ENCODE data around the gene TEX54. TPM values are rescaled to one million over a fixed set of nuclear protein-coding genes. Genes with fewer than 3 reads are reported as not detected.

Gene TEX54
- total RNA-seq, 2 experiments from 2014 or later: not detected

- Mint-ChIP-seq H3K36me3 (peaks cover 29% of the 10 kb centered on the region), H3K9me3 (ENCODE audit: low read depth) (no peaks in the 10 kb centered on the region), H3K27ac (peak within 1 kb of the TSS; percentile 97), H3K27me3 (no peaks in the 10 kb centered on the region), H3K4me3 (peak within 1 kb of the TSS; percentile 95), H3K4me1 (peaks cover 45% of the 10 kb centered on the region)
- CTCF ChIA-PET: interaction anchor here (0.6 to 8.5 kb wide), 50 partner anchors 7 to 1439 kb away, joined by 3 to 242 read pairs (median 8); partner anchors contain the start of genes B3GAT3, EML3, GANAB and GNG3
- DNase-seq (peak; percentile 99), ATAC-seq (peak; percentile 71)
These were observed 45.5 kb downstream of the TEX54 start, which contains the start of gene TMEM179B for GRCh38 chr11:62787005-62787759. TSS of gene TMEM179B (plus strand) at chr11:62787402. CDS start at chr11:62787432, 30 bp downstream.

GRCh38 chr11:62786318-62787004 lies 46.2 kb downstream of the TEX54 start:
- Mint-ChIP-seq H3K27me3 (no peaks in the 10 kb centered on the region), H3K4me3 (peak overlapping the region; percentile 81), H3K4me1 (peaks cover 41% of the 10 kb centered on the region), H3K27ac (peak overlapping the region; percentile 89), H3K9me3 (ENCODE audit: low read depth) (no peaks in the 10 kb centered on the region), H3K36me3 (peaks cover 25% of the 10 kb centered on the region)
- CTCF ChIA-PET: interaction anchor here (0.6 to 8.5 kb wide), 52 partner anchors 8 to 1440 kb away, joined by 3 to 242 read pairs (median 6); partner anchors contain the start of genes B3GAT3, EML3, GANAB and GNG3
- ATAC-seq (peak; percentile 73), DNase-seq (peak; percentile 92)

- CTCF ChIA-PET: interaction anchor here (8.5 kb wide), 1 partner anchor 15 kb away, joined by 242 read pairs; the partner anchor contains the start of genes POLR2G and TAF6L
- no peaks in the 10 kb centered on the region for H3K9me3 Mint-ChIP-seq (ENCODE audit: low read depth)
- no peaks in the 10 kb centered on the region for H3K27me3 Mint-ChIP-seq
These were observed 49.9 kb downstream of the TEX54 start for GRCh38 chr11:62782753-62783152.

More at GRCh38 chr11:62782753-62783152, 49.9 kb downstream of the TEX54 start:
- ATAC-seq (no peak), DNase-seq (no peak)
- peaks cover 15% of the 10 kb centered on the region for H3K4me1 Mint-ChIP-seq
- no peak overlapping the region for H3K4me3 Mint-ChIP-seq
- H3K27ac Mint-ChIP-seq: peak overlapping the region; percentile 12
- H3K36me3 Mint-ChIP-seq: peaks cover 8% of the 10 kb centered on the region

Small RNA genes within 50 kb of the gene (microRNA-seq; reads per million reads assigned to microRNA genes)
- gene MIR6514 (3.0 reads per million), gene MIR6748 (not detected)

Other genes starting within 250 kb of the TEX54 start
- 10 to 100 TPM; 24.7 to 29.6 TPM for gene TUT1, start 241.3 kb downstream of the TEX54 start, total RNA-seq
- 100 to 1,000 TPM; 245 to 264 TPM for gene MTA2, start 231.0 kb downstream of the TEX54 start, total RNA-seq
- 100 to 1,000 TPM; 132 to 133 TPM for gene EML3, start 220.1 kb downstream of the TEX54 start, total RNA-seq
- 1 to 10 TPM; 1.1 to 1.5 TPM for gene ROM1, start 219.6 kb downstream of the TEX54 start, total RNA-seq
- gene B3GAT3, start 210.9 kb downstream of the TEX54 start, total RNA-seq: 10 to 100 TPM; 64.5 to 69.7 TPM
- gene GANAB, start 186.2 kb downstream of the TEX54 start, total RNA-seq: 100 to 1,000 TPM; 248 to 275 TPM
- gene INTS5, start 179.5 kb downstream of the TEX54 start, total RNA-seq: 10 to 100 TPM; 27.9 to 35.7 TPM
- 100 to 1,000 TPM; 130 to 131 TPM for gene C11orf98, start 167.6 kb downstream of the TEX54 start, total RNA-seq
- gene CSKMT, start 167.5 kb downstream of the TEX54 start, total RNA-seq: 10 to 100 TPM; 23.7 to 31.0 TPM
- 1 to 10 TPM; 7.2 to 9.0 TPM for gene UQCC3, start 161.2 kb downstream of the TEX54 start, total RNA-seq
- gene LBHD1, start 160.6 kb downstream of the TEX54 start, total RNA-seq: 10 to 100 TPM; 17.7 to 27.5 TPM
- 100 to 1,000 TPM; 115 to 152 TPM for gene UBXN1, start 153.8 kb downstream of the TEX54 start, total RNA-seq
- gene LRRN4CL, start 143.3 kb downstream of the TEX54 start, total RNA-seq: under 1 TPM; 0.14 to 0.15 TPM
- gene BSCL2, start 125.4 kb downstream of the TEX54 start, total RNA-seq: 10 to 100 TPM; 24.2 to 29.6 TPM
- not detected for gene GNG3, start 125.2 kb downstream of the TEX54 start, total RNA-seq
- 10 to 100 TPM; 61.6 to 66.6 TPM for gene HNRNPUL2, start 105.4 kb downstream of the TEX54 start, total RNA-seq
- 10 to 100 TPM; 47.5 to 49.2 TPM for gene TTC9C, start 104.4 kb downstream of the TEX54 start, total RNA-seq
- gene ZBTB3, start 78.7 kb downstream of the TEX54 start, total RNA-seq: 10 to 100 TPM in 1 of 2 experiments, 1 to 10 TPM in 1; 9.3 to 10.2 TPM
- gene POLR2G, start 71.3 kb downstream of the TEX54 start, total RNA-seq: 100 to 1,000 TPM in 1 of 2 experiments, 10 to 100 TPM in 1; 77.2 to 110 TPM
- 10 to 100 TPM; 23.5 to 25.0 TPM for gene TAF6L, start 61.4 kb downstream of the TEX54 start, total RNA-seq
- gene TMEM179B, start 45.4 kb downstream of the TEX54 start, total RNA-seq: 10 to 100 TPM; 42.4 to 43.0 TPM
- 10 to 100 TPM; 14.4 to 17.9 TPM for gene TMEM223, start 40.8 kb downstream of the TEX54 start, total RNA-seq
- gene NXF1, start 27.4 kb downstream of the TEX54 start, total RNA-seq: 100 to 1,000 TPM in 1 of 2 experiments, 10 to 100 TPM in 1; 93.6 to 120 TPM
- gene STX5, start 790 bp downstream of the TEX54 start, total RNA-seq: 10 to 100 TPM; 30.8 to 38.4 TPM
- gene WDR74, start 6.7 kb upstream of the TEX54 start, total RNA-seq: 10 to 100 TPM; 82.9 to 83.9 TPM
- gene SLC3A2, start 48.1 kb upstream of the TEX54 start, total RNA-seq: 100 to 1,000 TPM; 213 to 259 TPM
- gene CHRM1, start 88.5 kb upstream of the TEX54 start, total RNA-seq: not detected
- gene SLC22A6, start 152.1 kb upstream of the TEX54 start, total RNA-seq: not detected
- gene SLC22A8, start 183.0 kb upstream of the TEX54 start, total RNA-seq: not detected

Measured in activated CD8-positive, alpha-beta memory T cell treated with anti-CD3 and anti-CD28 coated beads, Interleukin-2, amount 10 ng/mL, durations not matched to agents 7 days and 5 days (primary cell).